ENCODE measurements around the gene ZNF536. TPM values are rescaled to one million over a fixed set of nuclear protein-coding genes. Genes with fewer than 3 reads are reported as not detected.

The ZNF536 gene
- total and polyA plus RNA-seq, 10 of the 15 experiments (the other 5 are each of a cell fraction or from before 2014, with no cell fraction given) = not detected

- Histone ChIP-seq H3K4me1 (ENCODE audit: control insufficient read depth, insufficient read depth, low read length) (no peaks in the 10 kb centered on the region), H3K79me2 (ENCODE audit: control insufficient read depth, insufficient read depth, low read length) (no peaks in the 10 kb centered on the region), H3K9me3 (replicated peaks; ENCODE audit: control insufficient read depth, insufficient read depth, low read length) (no peaks in the 10 kb centered on the region), H3K27me3 (replicated peaks in 1 of 2; ENCODE audit: control insufficient read depth in 2 of 2, insufficient read depth in 2 of 2, low read length in 1 of 2) (no peaks in the 10 kb centered on the region), H3K36me3 (ENCODE audit: control insufficient read depth in 2 of 2, insufficient read depth in 2 of 2, low read length in 1 of 2) (no peaks in the 10 kb centered on the region), H3K27ac (ENCODE audit: control insufficient read depth, insufficient read depth) (no peak overlapping the region), H3K4me2 (ENCODE audit: control insufficient read depth, insufficient read depth) (no peak overlapping the region), H3K9ac (ENCODE audit: control insufficient read depth, insufficient read depth, low read length) (no peak overlapping the region), H3K4me3 (no peak overlapping the region), H4K20me1 (ENCODE audit: control insufficient read depth, insufficient read depth) (no peaks in the 10 kb centered on the region), H2AFZ (ENCODE audit: control insufficient read depth, low read depth, low read length) (no peak overlapping the region)
- no peak for TF ChIP-seq BCL3 (IDR thresholded peaks at IDR 0.05; ENCODE audit: borderline replicate concordance, insufficient read depth, low read depth, low read length, poor library complexity, severe bottlenecking)
- no peak for TF ChIP-seq YBX1 (IDR thresholded peaks at IDR 0.05)
- TF ChIP-seq CBX3 (IDR thresholded peaks at IDR 0.05; ENCODE audit: borderline replicate concordance, low read depth) = no peak
- in situ Hi-C loops (cut with MboI) (no loop called here), intact Hi-C loops (cut with micrococcal nuclease; ENCODE audit: unreplicated experiment) (no loop called here)
- no TSS peak for BruUV-seq (replicated peaks)
- ChIA-PET RAD21 (ENCODE audit: unreplicated experiment) (no interaction called here), CTCF (no interaction called here), POLR2A (no interaction called here), SMC1A (ENCODE audit: uncharacterized antibody, unreplicated experiment) (no interaction called here)
- no peak for DNase-seq (ENCODE audit: low read depth, low spot score)
- ATAC-seq = no peak
- no peak for FAIRE-seq
- WGBS (ENCODE audit: insufficient coverage, insufficient replicate concordance, low lambda C conversion rate, missing lambda C conversion rate) = 26% methylated on average over 5 of the region's 5 CpGs
These were observed 180.4 kb downstream of the ZNF536 start for GRCh38 chr19:30552593-30552992.

- Histone ChIP-seq H4K20me1 (ENCODE audit: control insufficient read depth, insufficient read depth) (no peaks in the 10 kb centered on the region), H3K4me2 (ENCODE audit: control insufficient read depth, insufficient read depth) (no peak overlapping the region), H3K4me3 (no peak overlapping the region), H3K27me3 (replicated peaks in 1 of 2; ENCODE audit: control insufficient read depth in 2 of 2, insufficient read depth in 2 of 2, low read length in 1 of 2) (no peaks in the 10 kb centered on the region), H2AFZ (ENCODE audit: control insufficient read depth, low read depth, low read length) (no peak overlapping the region), H3K27ac (ENCODE audit: control insufficient read depth, insufficient read depth) (no peak overlapping the region), H3K36me3 (ENCODE audit: control insufficient read depth in 2 of 2, insufficient read depth in 2 of 2, low read length in 1 of 2) (no peaks in the 10 kb centered on the region), H3K9ac (ENCODE audit: control insufficient read depth, insufficient read depth, low read length) (no peak overlapping the region), H3K79me2 (ENCODE audit: control insufficient read depth, insufficient read depth, low read length) (no peaks in the 10 kb centered on the region), H3K4me1 (ENCODE audit: control insufficient read depth, insufficient read depth, low read length) (no peaks in the 10 kb centered on the region), H3K9me3 (replicated peaks; ENCODE audit: control insufficient read depth, insufficient read depth, low read length) (no peaks in the 10 kb centered on the region)
- 21% methylated on average over 12 of the region's 12 CpGs for WGBS (ENCODE audit: insufficient coverage, insufficient replicate concordance, low lambda C conversion rate, missing lambda C conversion rate)
- ChIA-PET SMC1A (ENCODE audit: uncharacterized antibody, unreplicated experiment) (no interaction called here), POLR2A (no interaction called here), CTCF (no interaction called here), RAD21 (ENCODE audit: unreplicated experiment) (no interaction called here)
- no peak for DNase-seq (ENCODE audit: low read depth, low spot score)
- intact Hi-C loops (cut with micrococcal nuclease; ENCODE audit: unreplicated experiment) = no loop called here
- no peak for FAIRE-seq
- TF ChIP-seq POLR2AphosphoS2 (IDR thresholded peaks at IDR 0.05; ENCODE audit: low read depth, low read length) = no peak
- no peak for TF ChIP-seq MEF2B (IDR thresholded peaks at IDR 0.05; ENCODE audit: partially characterized antibody, poor library complexity, severe bottlenecking)
- TF ChIP-seq BMI1 (IDR thresholded peaks at IDR 0.05; ENCODE audit: borderline replicate concordance) = no peak
- in situ Hi-C loops (cut with MboI) = no loop called here
- no peak for ATAC-seq
- no TSS peak for BruUV-seq (replicated peaks)
These were observed 183.0 kb downstream of the ZNF536 start for GRCh38 chr19:30555075-30555790.
